Transverse colon (tissue), 4 donors: ENCODE data around the gene PVRIG. TPM values are rescaled to one million over a fixed set of nuclear protein-coding genes. Genes with fewer than 3 reads are reported as not detected.
"Not testable (repeated sequence)": the region's sequence is repeated elsewhere in the genome, so short reads cannot be mapped to it uniquely, and the experiment has no call there.

Source experiments
- DNase-seq: peaks from one replicate; pipeline ENCODE4 v3.0.0-alpha.2; 2019
- H3K27ac ChIP-seq, 4 donors: fragments of 200-600 bp; sonication (generic); 2 replicates each; pipeline ENCODE4 v1.5.1; 2016 to 2018; ENCODE audit warnings: inconsistent platforms in 4 of 4
- H3K27me3 ChIP-seq: fragments of 200-600 bp; sonication (generic); 2 replicates; pipeline ENCODE4 v1.5.1; 2017; ENCODE audit warnings: inconsistent platforms
- H3K36me3 ChIP-seq, 4 donors: fragments of 200-600 bp; sonication (generic); 2 replicates each; pipeline ENCODE4 v1.5.1; 2017 to 2019; ENCODE audit warnings: inconsistent platforms in 4 of 4
- H3K4me1 ChIP-seq, 4 donors: fragments of 200-600 bp; sonication (generic); 2 replicates each; pipeline ENCODE4 v1.5.1; 2017 to 2020; ENCODE audit warnings: inconsistent platforms in 4 of 4
- H3K4me3 ChIP-seq, 4 donors: fragments of 200-600 bp; sonication (generic); 1 replicate in 1 of 4; 2 replicates in 3 of 4; pipeline versions ENCODE4 v1.5.1 to v1.6.1; 2017 to 2019; ENCODE audit warnings: inconsistent platforms in 4 of 4
- H3K9me3 ChIP-seq, 2 donors: fragments of 200-600 bp; sonication (generic); 2 replicates each; pipeline ENCODE4 v1.5.1; 2017 to 2019; ENCODE audit warnings: inconsistent platforms in 2 of 2
- EP300 ChIP-seq: sonication (generic); formaldehyde crosslinking; IDR thresholded peaks from one replicate; pipeline ENCODE4 v1.6.1; 2017; ENCODE audit warnings: antibody characterized with exemption, low read depth
- POLR2A ChIP-seq: fragments of 450-650 bp; IDR thresholded peaks from one replicate; pipeline ENCODE4 v1.6.1; 2016; ENCODE audit warnings: antibody characterized with exemption, mild to moderate bottlenecking, moderate library complexity
- POLR2AphosphoS5 ChIP-seq, 3 donors: sonication (generic); formaldehyde crosslinking; IDR thresholded peaks; one replicate each; pipeline ENCODE4 v1.6.1; 2016; ENCODE audit warnings: antibody characterized with exemption in 3 of 3
- WGBS, 2 donors: methylation state at CpG; one replicate each; pipeline ENCODE4 v1.1.5; 2018; ENCODE audit warnings: low coverage in 1 of 2; 5-methylcytosine and 5-hydroxymethylcytosine counted together
- in situ Hi-C, 4 donors: fragments of 200-750 bp; cut with MboI; loops; one replicate each; pipeline versions ENCODE4 v1.15.0 to v1.15.1; 2017; ENCODE audit warnings: low sequenced_read_pairs in 3 of 4, low pct_ligation_motif_present in 1 of 4, low pct_unique_long_range_greater_than_20kb in 1 of 4
- intact Hi-C: fragments of 100-400 bp; cut with DNase I; formaldehyde crosslinking; loops from one replicate; pipeline ENCODE4 v1.15.1; 2023; ENCODE audit warnings: low total_unique reads
- total RNA-seq, 4 donors: library from RNA; depleted of rRNA; stranded (reverse); fragments of >200 nt; gene quantifications; one replicate each; pipeline ENCODE4 v1.1.0, GENCODE V29; 2016
- TF ChIP-seq, protein P1 (sequence below), 5 experiments: fragments of 200-600 bp in 3 of 5; fragments of 450-650 bp in 2 of 5; sonication (generic) in 3 of 5; IDR thresholded peaks; 1 replicate in 2 of 5; 2 replicates in 3 of 5; pipeline ENCODE4 v1.5.1; 2016 to 2017; ENCODE audit warnings: antibody characterized with exemption in 5 of 5, inconsistent platforms in 3 of 5, mild to moderate bottlenecking in 2 of 5, moderate library complexity in 1 of 5

PVRIG gene
- total RNA-seq, 4 donors from 2014 or later = 2.2 to 4.3 TPM; not detected in 2

- WGBS, 2 donors = 71% methylated on average over 5 of the region's 5 CpGs; no CpG with 5 or more reads in 1 of the 2 donors
- Histone ChIP-seq H3K27me3 (no peaks in the 10 kb centered on the region), H3K36me3 (no peaks in the 10 kb centered on the region), H3K4me1 (peaks cover 0 to 6% (median 0%) of the 10 kb centered on the region in 4 donors), H3K9me3 (no peaks in the 10 kb centered on the region), H3K27ac (peak overlapping the region; percentile 60 to 77 (median 70)), H3K4me3 (peak overlapping the region in 1 of 4 donors; percentile 35)
- intact Hi-C loops (loop anchor here (5.0 kb wide), 1 partner anchor 89 kb away; no protein-coding TSS in a partner anchor), in situ Hi-C loops (no loop called here)
- peak; percentile 68 for DNase-seq
- TF ChIP-seq POLR2A = peak; percentile 48
- no peak for TF ChIP-seq EP300
- peak in 2 of 3 donors; percentile 36 to 63 for TF ChIP-seq POLR2AphosphoS5 (IDR thresholded peaks at IDR 0.05)
- TF ChIP-seq, protein P1, sequence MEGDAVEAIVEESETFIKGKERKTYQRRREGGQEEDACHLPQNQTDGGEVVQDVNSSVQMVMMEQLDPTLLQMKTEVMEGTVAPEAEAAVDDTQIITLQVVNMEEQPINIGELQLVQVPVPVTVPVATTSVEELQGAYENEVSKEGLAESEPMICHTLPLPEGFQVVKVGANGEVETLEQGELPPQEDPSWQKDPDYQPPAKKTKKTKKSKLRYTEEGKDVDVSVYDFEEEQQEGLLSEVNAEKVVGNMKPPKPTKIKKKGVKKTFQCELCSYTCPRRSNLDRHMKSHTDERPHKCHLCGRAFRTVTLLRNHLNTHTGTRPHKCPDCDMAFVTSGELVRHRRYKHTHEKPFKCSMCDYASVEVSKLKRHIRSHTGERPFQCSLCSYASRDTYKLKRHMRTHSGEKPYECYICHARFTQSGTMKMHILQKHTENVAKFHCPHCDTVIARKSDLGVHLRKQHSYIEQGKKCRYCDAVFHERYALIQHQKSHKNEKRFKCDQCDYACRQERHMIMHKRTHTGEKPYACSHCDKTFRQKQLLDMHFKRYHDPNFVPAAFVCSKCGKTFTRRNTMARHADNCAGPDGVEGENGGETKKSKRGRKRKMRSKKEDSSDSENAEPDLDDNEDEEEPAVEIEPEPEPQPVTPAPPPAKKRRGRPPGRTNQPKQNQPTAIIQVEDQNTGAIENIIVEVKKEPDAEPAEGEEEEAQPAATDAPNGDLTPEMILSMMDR (IDR thresholded peaks at IDR 0.05) = no peak
Observed at GRCh38 chr7:100221231-100221718, 1.5 kb downstream of the PVRIG start.

DNA sequence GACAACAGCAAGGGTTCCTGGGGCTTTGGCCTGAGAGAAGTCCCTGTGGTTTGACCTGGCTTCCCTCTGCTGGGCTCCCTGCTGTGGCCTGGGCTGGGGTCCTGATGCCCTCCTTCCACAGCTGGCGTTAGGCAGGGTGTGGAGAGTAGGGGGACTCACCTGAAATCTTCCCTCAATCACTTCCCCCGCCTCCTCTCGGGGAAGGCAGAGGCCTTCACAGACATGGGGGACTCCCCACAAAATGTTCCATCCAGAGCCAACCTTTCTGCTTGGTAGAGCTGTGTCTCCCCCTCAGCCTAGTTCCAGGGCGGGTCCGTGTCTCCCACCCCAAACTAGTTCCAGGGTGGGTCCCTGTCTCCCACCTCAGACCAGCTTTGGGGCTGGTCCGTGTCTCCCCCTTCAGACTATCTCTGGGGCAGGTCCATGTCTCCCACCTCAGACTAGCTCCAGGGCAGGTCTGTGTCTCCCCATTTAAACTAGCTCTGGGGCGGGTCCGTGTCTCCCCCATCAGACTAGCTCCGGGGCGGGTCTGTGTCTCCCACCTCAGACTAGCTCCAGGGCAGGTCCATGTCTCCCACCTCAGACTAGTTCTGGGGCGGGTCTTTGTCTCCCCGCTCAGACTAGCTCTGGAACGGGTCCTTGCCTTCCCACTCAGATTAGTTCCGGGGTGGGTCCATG, 2.2 kb downstream of the PVRIG start:
- H3K27ac ChIP-seq = peak overlapping the region; percentile 49 to 77 (median 66)
- intact Hi-C loops = loop anchor here (5.0 kb wide), 1 partner anchor 90 kb away; no protein-coding TSS in a partner anchor
- in situ Hi-C loops = no loop called here
- no peaks in the 10 kb centered on the region for H3K9me3 ChIP-seq
- H3K4me3 ChIP-seq = peak overlapping the region in 1 of 4 donors; percentile 0
- 80 to 90% methylated on average over 2 to 14 of the region's 14 CpGs for WGBS, 2 donors
- peaks cover 0 to 3% (median 0%) of the 10 kb centered on the region in 4 donors for H3K4me1 ChIP-seq
- H3K36me3 ChIP-seq = no peaks in the 10 kb centered on the region
- TF ChIP-seq POLR2A = no peak
- TF ChIP-seq, protein P1 (IDR thresholded peaks at IDR 0.05) = no peak
- no peaks in the 10 kb centered on the region for H3K27me3 ChIP-seq
- no peak for DNase-seq

GRCh38 chr7:100222445-100223132, 2.8 kb downstream of the PVRIG start:
- H3K27ac ChIP-seq = no peak overlapping the region
- in situ Hi-C loops = no loop called here
- WGBS, 2 donors = 94% methylated on average over 13 of the region's 13 CpGs; no CpG with 5 or more reads in 1 of the 2 donors

DNA sequence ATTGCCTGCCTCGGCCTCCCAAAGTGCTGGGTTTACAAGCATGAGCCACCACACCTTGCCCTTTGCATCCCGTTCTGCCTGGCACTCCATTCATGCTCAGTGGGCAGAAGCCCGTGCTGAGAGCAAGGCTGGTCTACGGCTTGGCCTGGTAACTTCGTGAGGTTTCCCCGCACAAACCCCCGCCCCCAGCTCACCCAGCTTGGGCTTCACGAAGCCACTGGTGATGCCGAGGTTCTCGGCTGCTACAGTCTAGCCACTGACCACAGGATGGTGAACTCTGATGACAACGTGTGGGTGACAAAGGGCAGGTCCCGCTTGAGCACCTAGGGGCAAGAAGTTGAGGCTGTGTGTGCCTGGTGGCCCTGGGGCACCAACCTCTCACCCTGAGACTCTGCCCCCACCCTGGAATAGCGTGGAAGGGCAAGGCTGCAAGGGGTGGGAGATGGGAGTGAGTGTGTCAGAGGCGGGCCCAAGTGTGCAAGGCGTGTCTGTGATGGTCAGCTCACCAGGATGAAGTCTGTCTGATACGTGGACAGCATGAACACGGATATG, 3.7 kb downstream of the PVRIG start:
- H3K4me3 ChIP-seq, in situ Hi-C loops, H3K4me1 ChIP-seq, H3K27ac ChIP-seq, H3K27me3 ChIP-seq, H3K9me3 ChIP-seq, DNase-seq, H3K36me3 ChIP-seq: not testable (repeated sequence)
- intact Hi-C loops = loop anchor here (5.0 kb wide), 1 partner anchor 91 kb away; no protein-coding TSS in a partner anchor
- 87% methylated on average over 17 of the region's 17 CpGs; no CpG with 5 or more reads in 1 of the 2 donors for WGBS, 2 donors

More at GRCh38 chr7:100222445-100223132, 2.8 kb downstream of the PVRIG start:
- intact Hi-C loops = loop anchor here (5.0 kb wide), 1 partner anchor 90 kb away; no protein-coding TSS in a partner anchor
- Histone ChIP-seq H3K4me3 (no peak overlapping the region), H3K36me3 (no peaks in the 10 kb centered on the region), H3K27me3 (no peaks in the 10 kb centered on the region), H3K4me1 (peaks cover 0 to under 1% (median 0%) of the 10 kb centered on the region in 4 donors), H3K9me3 (no peaks in the 10 kb centered on the region)
- TF ChIP-seq EP300 = no peak
- TF ChIP-seq POLR2AphosphoS5 (IDR thresholded peaks at IDR 0.05) = no peak
- TF ChIP-seq, protein P1 (IDR thresholded peaks at IDR 0.05) = no peak
- TF ChIP-seq POLR2A = no peak
- DNase-seq = no peak

DNA sequence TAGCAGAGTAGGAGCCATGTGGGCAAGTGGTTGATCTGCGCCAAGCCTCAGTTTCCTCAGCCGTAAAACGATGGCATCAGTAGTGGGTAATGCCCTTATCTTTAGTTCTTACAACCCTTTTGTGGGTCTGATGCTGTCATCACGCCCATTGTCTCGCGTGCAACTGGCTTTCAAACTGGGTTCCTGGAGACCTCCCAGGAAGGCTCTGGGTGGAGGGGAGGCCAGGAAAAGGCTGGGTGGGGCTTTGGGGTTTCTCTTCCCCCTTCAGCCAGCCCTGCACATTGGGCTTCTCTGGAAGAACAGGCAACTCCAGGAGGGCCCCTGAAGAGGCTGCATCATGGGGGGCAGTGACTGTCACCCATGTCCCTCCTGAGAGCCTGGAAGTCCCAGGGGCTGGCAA, 5.1 kb downstream of the PVRIG start:
- H3K27me3 ChIP-seq, H3K36me3 ChIP-seq, H3K9me3 ChIP-seq, H3K4me3 ChIP-seq, H3K4me1 ChIP-seq, DNase-seq, in situ Hi-C loops, H3K27ac ChIP-seq: not testable (repeated sequence)
- 83% methylated on average over 6 of the region's 6 CpGs; no CpG with 5 or more reads in 1 of the 2 donors for WGBS, 2 donors
- intact Hi-C loops = loop anchor here (5.0 kb wide), 1 partner anchor 93 kb away; no protein-coding TSS in a partner anchor

DNA sequence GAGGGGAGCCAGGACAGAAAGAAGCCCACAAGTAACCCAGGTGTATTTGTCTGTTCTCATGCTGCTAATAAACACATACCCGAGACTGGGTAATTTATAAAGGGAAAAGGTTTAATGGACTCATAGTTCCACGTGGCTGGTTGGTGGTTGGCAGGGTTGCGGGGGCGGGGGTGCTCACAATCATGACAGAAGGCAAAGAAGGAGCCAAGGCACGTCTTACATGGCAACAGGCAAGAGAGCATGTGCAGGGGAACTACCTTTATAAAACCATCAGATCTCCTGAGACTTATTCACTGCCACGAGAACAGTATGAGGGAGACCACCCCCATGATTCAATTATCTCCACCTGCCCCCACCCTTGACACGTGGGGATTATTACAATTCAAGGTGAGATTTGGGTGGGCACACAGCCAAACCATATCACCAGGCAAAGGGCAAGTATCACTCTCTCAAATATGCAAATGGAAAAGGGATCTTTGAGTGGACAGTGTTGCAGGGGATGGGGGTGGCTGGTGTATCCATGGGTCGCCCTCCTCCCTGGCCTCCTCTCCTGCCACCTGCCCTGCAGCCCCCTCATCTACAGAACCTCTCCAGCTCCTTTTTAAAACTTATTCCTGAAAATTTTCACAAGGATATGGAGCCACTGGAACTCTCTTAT, 15.0 kb downstream of the PVRIG start:
- WGBS, 2 donors = 73 to 87% methylated on average over 4 to 8 of the region's 8 CpGs
- H3K27me3 ChIP-seq, H3K4me1 ChIP-seq, H3K9me3 ChIP-seq, DNase-seq, H3K36me3 ChIP-seq, intact Hi-C loops, H3K27ac ChIP-seq, H3K4me3 ChIP-seq, in situ Hi-C loops: not testable (repeated sequence)
